ENCODE data around the gene CC2D1B.

GRCh38 chr1:52306227-52307006, 59.6 kb downstream of the CC2D1B start:
- no peak for TF ChIP-seq CTCF (IDR thresholded peaks at IDR 0.05; ENCODE audit: extremely low read depth in 1 of 2, insufficient read depth in 1 of 2, low read depth in 1 of 2, low read length in 2 of 2)
- TF ChIP-seq EZH2 (IDR thresholded peaks at IDR 0.05; ENCODE audit: borderline replicate concordance, low read depth, low read length, severe bottlenecking): no peak
- TF ChIP-seq POLR2AphosphoS5 (IDR thresholded peaks at IDR 0.05; ENCODE audit: insufficient read depth, low read depth, low read length): no peak
- TF ChIP-seq POLR2A (IDR thresholded peaks at IDR 0.05; ENCODE audit: low read depth, low read length): no peak
- TF ChIP-seq FOS (IDR thresholded peaks at IDR 0.05; ENCODE audit: borderline replicate concordance, insufficient read depth, low read length): no peak
- TF ChIP-seq, protein P1, sequence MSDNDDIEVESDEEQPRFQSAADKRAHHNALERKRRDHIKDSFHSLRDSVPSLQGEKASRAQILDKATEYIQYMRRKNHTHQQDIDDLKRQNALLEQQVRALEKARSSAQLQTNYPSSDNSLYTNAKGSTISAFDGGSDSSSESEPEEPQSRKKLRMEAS (IDR thresholded peaks at IDR 0.05; ENCODE audit: insufficient read depth, insufficient read length): no peak
- TF ChIP-seq MYC (IDR thresholded peaks at IDR 0.05; ENCODE audit: low read depth, low read length): no peak
- TF ChIP-seq JUN (IDR thresholded peaks at IDR 0.05; ENCODE audit: borderline replicate concordance, insufficient read depth, insufficient read length, low read depth): no peak
- no peak for TF ChIP-seq GATA2 (IDR thresholded peaks at IDR 0.05; ENCODE audit: insufficient read depth, insufficient read length, low read depth, low read length)

All from endothelial cell of umbilical vein (primary cell).